GM12878 (cell line): Measurements from ENCODE around the gene SHANK3. TPM values are rescaled to one million over a fixed set of nuclear protein-coding genes. Genes with fewer than 3 reads are reported as not detected.

Source experiments
- ATAC-seq: fragments of 200-7000 bp; cut with Tn5 transposase; 3 replicates; pipeline ENCODE4 v1.9.1; 2020; ENCODE audit warnings: mild to moderate bottlenecking, moderate library complexity
- BruUV-seq: library from RNA; stranded (reverse); fragments of 400-500 nt; replicated peaks from 2 replicates; lab custom pipeline; 2021; lab: Mats Ljungman, UMichigan
- CTCF ChIA-PET: fragments of 300-600 bp; sonication (Branson Sonifier 250); formaldehyde crosslinking; extraction: SDS; loops from one replicate; lab custom pipeline; 2021; ENCODE audit warnings: inconsistent platforms; lab: Yijun Ruan, JAX
- POLR2A ChIA-PET: fragments of 350-600 bp; formaldehyde crosslinking; extraction: SDS; loops from one replicate; lab custom pipeline; 2021; ENCODE audit warnings: inconsistent platforms; lab: Charles Lee
- RAD21 ChIA-PET: fragments of 300-600 bp; sonication (Branson Sonifier 250); formaldehyde crosslinking; loops from one replicate; lab custom pipeline; 2023; ENCODE audit warnings: antibody characterized with exemption; ENCODE audit not compliant: unreplicated experiment; lab: Charles Lee
- SMC1A ChIA-PET: fragments of 300-600 bp; sonication (Branson Sonifier 250); formaldehyde crosslinking; loops from one replicate; lab custom pipeline; 2023; ENCODE audit not compliant: unreplicated experiment, uncharacterized antibody; lab: Charles Lee
- DNase-seq: peaks from one replicate; pipeline ENCODE4 v3.0.0-alpha.2; 2011; ENCODE audit warnings: low read depth, low spot score
- FAIRE-seq: peaks from 3 replicates; lab custom pipeline; 2011; peaks lifted over from hg19 to GRCh38; lab: Jason Lieb, UNC
- H2AFZ ChIP-seq: 2 replicates; pipeline ENCODE4 v1.6.0; 2011; ENCODE audit warnings: low read depth, low read length, control low read depth; ENCODE audit not compliant: control insufficient read depth
- H3K27ac ChIP-seq: 2 replicates; pipeline ENCODE4 v1.5.1; 2011; ENCODE audit warnings: control low read depth; ENCODE audit not compliant: control insufficient read depth, insufficient read depth
- H3K27me3 ChIP-seq, 2 experiments: replicated peaks in 1 of 2; 2 replicates each; pipeline versions ENCODE4 v1.6.0 to v1.6.1; 2011; ENCODE audit warnings: low read length in 1 of 2; ENCODE audit not compliant: control insufficient read depth in 2 of 2, insufficient read depth in 2 of 2
- H3K36me3 ChIP-seq, 2 experiments: 2 replicates each; pipeline ENCODE4 v1.5.1; 2011; ENCODE audit warnings: low read length in 1 of 2; ENCODE audit not compliant: control insufficient read depth in 2 of 2, insufficient read depth in 2 of 2
- H3K4me1 ChIP-seq: 2 replicates; pipeline ENCODE4 v1.6.1; 2011; ENCODE audit warnings: mild to moderate bottlenecking, low read length, moderate library complexity, mixed read lengths; ENCODE audit not compliant: control insufficient read depth, insufficient read depth
- H3K4me2 ChIP-seq: 2 replicates; pipeline ENCODE4 v1.6.0; 2011; ENCODE audit warnings: control low read depth; ENCODE audit not compliant: control insufficient read depth, insufficient read depth
- H3K4me3 ChIP-seq: fragments of 200-600 bp; sonication (generic); 2 replicates; pipeline ENCODE4 v1.5.1; 2016
- H3K79me2 ChIP-seq: 2 replicates; pipeline ENCODE4 v1.6.0; 2011; ENCODE audit warnings: low read length; ENCODE audit not compliant: control insufficient read depth, insufficient read depth
- H3K9ac ChIP-seq: 2 replicates; pipeline ENCODE4 v1.8.0; 2011; ENCODE audit warnings: low read length, control low read depth, mixed read lengths; ENCODE audit not compliant: control insufficient read depth, insufficient read depth
- H3K9me3 ChIP-seq: replicated peaks from 3 replicates; pipeline ENCODE4 v1.5.1; 2011; ENCODE audit warnings: mild to moderate bottlenecking, low read length; ENCODE audit not compliant: control insufficient read depth, insufficient read depth
- H4K20me1 ChIP-seq: 2 replicates; pipeline ENCODE4 v1.6.0; 2011; ENCODE audit not compliant: control insufficient read depth, insufficient read depth
- BCL3 ChIP-seq: IDR thresholded peaks from 2 replicates; pipeline ENCODE4 v1.6.1; 2011; ENCODE audit warnings: borderline replicate concordance, low read depth, mild to moderate bottlenecking, moderate library complexity, low read length; ENCODE audit not compliant: insufficient read depth, poor library complexity, severe bottlenecking
- EGR1 ChIP-seq, 2 experiments: IDR thresholded peaks; 1 replicate in 1 of 2; 2 replicates in 1 of 2; pipeline ENCODE4 v1.6.1; 2011 to 2012; ENCODE audit warnings: low read depth in 2 of 2, low read length in 2 of 2, borderline replicate concordance in 1 of 2, mild to moderate bottlenecking in 1 of 2, moderate library complexity in 1 of 2
- ESRRA ChIP-seq: IDR thresholded peaks from 2 replicates; pipeline ENCODE4 v1.6.1; 2012; ENCODE audit warnings: mild to moderate bottlenecking, low read length, improper control_type of control experiment
- MTA2 ChIP-seq: fragments of 450-650 bp; IDR thresholded peaks from 2 replicates; pipeline ENCODE4 v1.6.1; 2016; ENCODE audit warnings: low read depth, mild to moderate bottlenecking, moderate library complexity
- TCF12 ChIP-seq: IDR thresholded peaks from 2 replicates; pipeline ENCODE4 v1.6.1; 2011; ENCODE audit warnings: low read depth, mild to moderate bottlenecking, low read length
- TCF3 ChIP-seq: IDR thresholded peaks from 2 replicates; pipeline ENCODE4 v1.6.1; 2012; ENCODE audit warnings: low read depth, mild to moderate bottlenecking, low read length, borderline replicate concordance; ENCODE audit not compliant: insufficient read depth
- ZNF622 ChIP-seq: fragments of 450-650 bp; IDR thresholded peaks from 2 replicates; pipeline ENCODE4 v1.6.1; 2017; ENCODE audit warnings: mild to moderate bottlenecking, inconsistent platforms
- WGBS: methylation state at CpG from one replicate; pipeline ENCODE4 v1.1.6; 2016; ENCODE audit warnings: low lambda C conversion rate; ENCODE audit not compliant: insufficient replicate concordance, insufficient coverage; ENCODE audit errors: missing lambda C conversion rate; 5-methylcytosine and 5-hydroxymethylcytosine counted together
- in situ Hi-C: fragments of 300-500 bp; cut with MboI; formaldehyde crosslinking; loops from 9 replicates; pipeline ENCODE4 v1.14.3; 2018; ENCODE audit warnings: mixed read lengths
- intact Hi-C: fragments of 100-400 bp; cut with micrococcal nuclease; formaldehyde crosslinking; loops from one replicate; pipeline ENCODE4 v1.14.2; 2022; ENCODE audit not compliant: unreplicated experiment
- polyA plus RNA-seq, 11 experiments: library from polyadenylated mRNA; depleted of rRNA in 4 of 11; unstranded in 6 of 11; stranded (reverse) in 5 of 11; fragments of >200 nt; fragmentation: Nextera tagmentation in 4 of 11; fragmentation: Illumina TruSeq in 1 of 11; extraction: Ambion mirVana in 4 of 11; extraction: Trizol in 1 of 11; gene quantifications; 1 replicate in 1 of 11; 2 replicates in 10 of 11; pipeline versions ENCODE4 v1.2.1 to v1.2.3, GENCODE V29; 2011 to 2016; ENCODE audit warnings: inconsistent platforms in 2 of 11, missing spikeins in 2 of 11, low read depth in 1 of 11
- total RNA-seq, 4 experiments: library from RNA; depleted of rRNA in 3 of 4; stranded (reverse); fragments of >200 nt in 3 of 4; fragmentation: Illumina TruSeq in 1 of 4; extraction: Trizol in 1 of 4; gene quantifications; 2 replicates each; pipeline versions ENCODE4 v1.2.1 to v1.2.3, GENCODE V29; 2013 to 2021

SHANK3 gene
- total and polyA plus RNA-seq, 10 of the 15 experiments (the other 5 are each of a cell fraction or from before 2014, with no cell fraction given), result under 0.01 to 0.10 (median 0.05) TPM; not detected in 6

DNA sequence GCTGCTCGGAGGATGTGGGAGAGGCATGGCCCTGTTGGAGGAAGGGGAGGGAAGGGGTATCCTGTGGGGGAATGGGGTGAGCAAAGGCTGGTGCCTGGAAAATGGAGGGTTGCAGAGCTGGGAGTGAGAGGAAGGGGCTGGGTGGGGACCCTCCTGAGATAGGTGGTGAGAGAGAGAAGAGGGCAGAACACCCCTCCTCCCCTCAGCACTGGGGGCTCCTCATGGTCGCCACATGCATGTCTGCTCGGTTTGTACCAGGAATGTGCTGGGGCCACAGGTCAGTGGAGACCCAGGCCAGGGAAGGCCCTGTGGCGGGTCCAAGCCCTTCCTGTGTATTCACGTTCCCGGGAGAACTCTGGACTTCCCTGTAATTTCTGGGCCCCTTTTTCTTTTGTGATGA is 37.6 kb downstream of the SHANK3 start:
- ChIA-PET POLR2A (no interaction called here), SMC1A (no interaction called here), RAD21 (no interaction called here), CTCF (no interaction called here)
- Histone ChIP-seq H4K20me1 (no peaks in the 10 kb centered on the region), H3K9ac (no peak overlapping the region), H3K27ac (no peak overlapping the region), H3K36me3 (no peaks in the 10 kb centered on the region), H3K79me2 (no peaks in the 10 kb centered on the region), H3K4me2 (no peak overlapping the region), H3K4me1 (no peaks in the 10 kb centered on the region), H3K27me3 (peaks cover 0 to 4% of the 10 kb centered on the region in 2 experiments; a peak in 2 of 4 replicates), H2AFZ (no peak overlapping the region), H3K9me3 (no peaks in the 10 kb centered on the region), H3K4me3 (no peak overlapping the region)
- BruUV-seq, result no TSS peak
- no peak for TF ChIP-seq EGR1 (IDR thresholded peaks at IDR 0.05; ENCODE audit: borderline replicate concordance in 1 of 2, low read depth in 2 of 2, low read length in 2 of 2)
- no peak for TF ChIP-seq ZNF622
- TF ChIP-seq MTA2, result no peak
- no peak for TF ChIP-seq TCF12
- WGBS, result 15% methylated on average over 4 of the region's 6 CpGs
- in situ Hi-C loops, result no loop called here
- ATAC-seq, result no peak
- DNase-seq, result no peak
- no peak for FAIRE-seq
- intact Hi-C loops, result no loop called here

- ChIA-PET POLR2A (no interaction called here), RAD21 (no interaction called here), SMC1A (no interaction called here), CTCF (no interaction called here)
- no peak for FAIRE-seq
- Histone ChIP-seq H3K27ac (no peak overlapping the region), H3K4me1 (no peaks in the 10 kb centered on the region), H4K20me1 (no peaks in the 10 kb centered on the region), H3K9ac (no peak overlapping the region), H3K36me3 (no peaks in the 10 kb centered on the region), H2AFZ (no peak overlapping the region), H3K27me3 (peaks cover 0 to 4% of the 10 kb centered on the region in 2 experiments; a peak in 2 of 4 replicates), H3K79me2 (no peaks in the 10 kb centered on the region), H3K9me3 (no peaks in the 10 kb centered on the region), H3K4me2 (no peak overlapping the region), H3K4me3 (no peak overlapping the region)
- in situ Hi-C loops, result no loop called here
- no peak for DNase-seq
- BruUV-seq, result no TSS peak
- ATAC-seq, result no peak
- TF ChIP-seq TCF3, result peak; percentile 84; the same call in 1 of the 2 replicates
- no peak for TF ChIP-seq ESRRA
- peak; percentile 76 for TF ChIP-seq BCL3
- intact Hi-C loops, result no loop called here
- WGBS, result 84% methylated on average over 38 of the region's 38 CpGs
Measured at GRCh38 chr22:50710886-50711285, 38.3 kb downstream of the SHANK3 start.
